ENCODE measurements around the gene CAMSAP2.

Gene CAMSAP2

GRCh38 chr1:200905411-200906052 is 166.8 kb downstream of the CAMSAP2 start:
- TF ChIP-seq CTCF (IDR thresholded peaks at IDR 0.05), result no peak

DNA sequence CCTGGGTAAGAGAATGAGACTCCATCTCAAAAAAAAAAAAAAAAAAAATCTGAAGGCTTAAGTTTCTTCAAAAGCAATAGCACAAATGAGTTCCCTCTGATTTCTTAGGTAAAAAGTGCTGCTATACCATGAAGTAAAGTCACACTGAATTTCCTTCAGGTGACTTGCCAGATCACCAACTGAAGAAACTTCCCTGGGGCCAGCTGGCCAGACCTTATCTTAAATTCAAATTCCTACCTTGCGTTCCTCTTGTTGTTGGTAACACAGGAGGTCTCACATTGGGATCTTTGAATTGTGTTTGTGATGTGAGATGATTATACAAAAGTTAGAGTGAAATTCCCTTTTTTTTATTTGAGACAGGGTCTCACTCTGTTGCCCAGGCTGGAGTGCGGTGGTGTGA is 167.8 kb downstream of the CAMSAP2 start:
- no peak for TF ChIP-seq CTCF (IDR thresholded peaks at IDR 0.05)

DNA sequence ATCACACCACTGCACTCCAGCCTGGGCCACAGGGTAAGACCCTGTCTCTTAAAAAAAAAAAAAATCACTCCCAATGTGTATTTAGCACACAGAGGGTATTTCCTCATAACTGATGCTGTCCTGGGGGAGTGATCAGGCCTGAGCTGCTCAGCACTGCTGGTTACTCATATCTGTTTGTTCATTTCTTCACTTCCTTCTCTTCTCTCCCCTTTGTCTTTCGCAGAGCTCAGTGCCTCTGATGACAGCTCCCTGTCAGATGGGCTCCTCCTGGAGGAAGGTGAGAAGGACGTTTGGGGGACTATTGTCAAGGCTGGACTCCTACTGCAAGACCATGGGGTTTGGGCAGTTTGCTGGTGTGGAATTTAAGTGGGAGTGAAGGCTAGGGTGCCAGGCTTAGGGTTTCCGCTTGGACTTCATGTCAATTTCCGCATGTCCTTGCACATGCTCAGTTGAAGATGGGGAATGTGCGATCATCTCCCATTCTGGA is 169.0 kb downstream of the CAMSAP2 start:
- no peak for TF ChIP-seq CTCF (IDR thresholded peaks at IDR 0.05)

GRCh38 chr1:200908191-200908868 is 169.6 kb downstream of the CAMSAP2 start:
- no peak for TF ChIP-seq CTCF (IDR thresholded peaks at IDR 0.05)

DNA sequence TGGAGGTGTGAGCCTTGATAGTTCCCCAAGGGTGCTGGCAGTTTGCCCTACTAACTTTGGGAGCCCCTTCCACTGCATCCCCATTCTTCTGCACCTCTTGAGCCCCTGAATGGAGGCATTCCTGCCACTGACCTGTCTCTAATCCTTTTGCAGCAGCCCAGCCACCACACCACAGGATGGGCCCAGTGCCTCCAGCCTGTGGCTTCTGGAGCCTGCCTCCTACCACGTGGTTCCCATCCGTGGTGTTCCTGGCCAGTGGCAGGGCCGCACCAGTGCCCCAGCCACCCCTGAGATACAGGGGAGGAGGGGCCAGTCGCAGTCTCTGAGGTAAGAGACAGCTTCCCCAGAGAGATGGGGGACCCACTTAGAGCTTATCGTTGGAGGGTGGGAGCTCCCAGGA is 170.4 kb downstream of the CAMSAP2 start:
- TF ChIP-seq CTCF (IDR thresholded peaks at IDR 0.05), result no peak

- no peak for TF ChIP-seq CTCF (IDR thresholded peaks at IDR 0.05)
Observed at GRCh38 chr1:200909757-200910239, 171.1 kb downstream of the CAMSAP2 start.

Data from LNCAP (cell line).